HAP-1 (cell line): ENCODE results near the gene PCIF1.
A peak's percentile ranks its signal among the peaks of the same experiment; 100 is the strongest.

Experiments
- DNase-seq, 2 experiments: peaks; one replicate each; pipeline ENCODE4 v3.0.0-alpha.2; 2016 to 2020; ENCODE audit warnings: low spot score in 2 of 2
- H3K27me3 ChIP-seq: fragments of 250-450 bp; sonication (Bioruptor Pico); 2 replicates; pipeline ENCODE4 v1.5.1; 2020; ENCODE audit warnings: low read depth, mild to moderate bottlenecking, moderate library complexity
- H3K36me3 ChIP-seq: fragments of 250-450 bp; sonication (Bioruptor Pico); replicated peaks from 2 replicates; pipeline ENCODE4 v1.5.1; 2020; ENCODE audit warnings: mild to moderate bottlenecking
- H3K4me1 ChIP-seq: fragments of 250-450 bp; sonication (Bioruptor Pico); 2 replicates; pipeline ENCODE4 v1.5.1; 2020; ENCODE audit warnings: mild to moderate bottlenecking
- H3K4me3 ChIP-seq: fragments of 250-450 bp; sonication (Bioruptor Pico); 2 replicates; pipeline ENCODE4 v1.5.1; 2020; ENCODE audit warnings: mild to moderate bottlenecking, moderate library complexity
- H3K9me3 ChIP-seq: fragments of 250-450 bp; sonication (Bioruptor Pico); 2 replicates; pipeline ENCODE4 v1.5.1; 2020; ENCODE audit warnings: mild to moderate bottlenecking, moderate library complexity
- in situ Hi-C: fragments of 300-500 bp; cut with MboI; formaldehyde crosslinking; loops from 3 replicates; pipeline ENCODE4 v1.14.3; 2020; ENCODE audit warnings: low sequenced_read_pairs, inconsistent platforms, mixed read lengths

PCIF1 gene

DNA sequence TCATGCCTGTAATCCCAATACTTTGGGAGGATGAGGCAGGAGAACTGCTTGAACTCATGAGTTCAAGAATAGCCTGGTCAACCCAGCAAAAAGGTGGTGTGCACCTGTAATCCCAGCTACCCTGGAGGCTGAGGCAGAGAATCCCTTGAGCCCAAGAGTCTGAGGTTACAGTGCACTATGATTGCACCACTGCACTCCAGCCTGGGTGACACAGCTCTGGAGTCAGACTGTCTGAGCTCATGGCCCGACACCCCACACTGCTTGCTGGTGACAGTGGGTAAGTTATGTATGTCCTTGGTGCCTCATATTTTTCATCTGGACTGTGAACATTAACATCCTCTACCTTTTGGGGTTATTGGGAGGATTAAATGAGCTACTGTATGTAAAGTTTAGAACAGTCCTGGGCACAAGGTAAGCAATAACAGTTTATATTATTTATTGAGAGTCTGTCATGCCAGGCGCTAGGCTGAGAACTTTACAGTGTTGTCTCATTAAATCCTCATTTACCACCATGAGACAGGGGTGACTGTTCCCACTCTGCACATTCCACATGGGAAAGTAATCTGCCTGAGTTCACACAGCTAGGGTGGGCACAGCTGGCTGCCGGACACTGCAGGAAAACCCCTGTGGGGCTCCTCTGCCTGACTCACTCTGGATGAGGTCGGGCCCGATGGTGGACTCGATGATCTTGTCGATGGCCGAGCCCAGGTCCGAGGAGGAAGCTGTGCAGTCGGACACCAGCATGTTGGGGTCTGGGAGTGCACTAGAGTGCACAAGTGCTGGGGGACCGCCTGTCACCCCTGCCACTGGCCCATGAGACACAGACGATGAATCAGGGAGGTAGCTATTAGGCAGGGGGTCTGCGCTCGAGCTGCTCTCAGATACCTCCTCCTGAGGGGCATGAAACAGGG is 34.6 kb downstream of the PCIF1 start:
- H3K4me3 ChIP-seq, result no peak overlapping the region
- in situ Hi-C loops, result no loop called here
- H3K4me1 ChIP-seq, result peaks cover 19% of the 10 kb centered on the region
- H3K27me3 ChIP-seq, result no peaks in the 10 kb centered on the region
- DNase-seq, result no peak
- peaks cover 57% of the 10 kb centered on the region for H3K36me3 ChIP-seq
- no peaks in the 10 kb centered on the region for H3K9me3 ChIP-seq

- Histone ChIP-seq H3K4me3 (peak overlapping the region; percentile 91), H3K27me3 (no peaks in the 10 kb centered on the region), H3K9me3 (no peaks in the 10 kb centered on the region), H3K4me1 (peaks cover 19% of the 10 kb centered on the region), H3K36me3 (peaks cover 50% of the 10 kb centered on the region)
- in situ Hi-C loops, result no loop called here
- peak; percentile 72 to 73 for DNase-seq
Measured at GRCh38 chr20:45969712-45970634, 35.5 kb downstream of the PCIF1 start.

- DNase-seq, result peak in 1 of 2 experiments; percentile 41
- in situ Hi-C loops, result no loop called here
- Histone ChIP-seq H3K36me3 (peaks cover 44% of the 10 kb centered on the region), H3K9me3 (no peaks in the 10 kb centered on the region), H3K4me1 (peaks cover 19% of the 10 kb centered on the region), H3K4me3 (peak overlapping the region; percentile 91), H3K27me3 (no peaks in the 10 kb centered on the region)
Measured at GRCh38 chr20:45970646-45971424, 36.4 kb downstream of the PCIF1 start.

- Histone ChIP-seq H3K4me1 (peaks cover 19% of the 10 kb centered on the region), H3K36me3 (peaks cover 41% of the 10 kb centered on the region), H3K27me3 (no peaks in the 10 kb centered on the region), H3K4me3 (peak overlapping the region; percentile 91), H3K9me3 (no peaks in the 10 kb centered on the region)
- no peak for DNase-seq
- in situ Hi-C loops, result no loop called here
Measured at GRCh38 chr20:45971425-45971674, 36.9 kb downstream of the PCIF1 start.

DNA sequence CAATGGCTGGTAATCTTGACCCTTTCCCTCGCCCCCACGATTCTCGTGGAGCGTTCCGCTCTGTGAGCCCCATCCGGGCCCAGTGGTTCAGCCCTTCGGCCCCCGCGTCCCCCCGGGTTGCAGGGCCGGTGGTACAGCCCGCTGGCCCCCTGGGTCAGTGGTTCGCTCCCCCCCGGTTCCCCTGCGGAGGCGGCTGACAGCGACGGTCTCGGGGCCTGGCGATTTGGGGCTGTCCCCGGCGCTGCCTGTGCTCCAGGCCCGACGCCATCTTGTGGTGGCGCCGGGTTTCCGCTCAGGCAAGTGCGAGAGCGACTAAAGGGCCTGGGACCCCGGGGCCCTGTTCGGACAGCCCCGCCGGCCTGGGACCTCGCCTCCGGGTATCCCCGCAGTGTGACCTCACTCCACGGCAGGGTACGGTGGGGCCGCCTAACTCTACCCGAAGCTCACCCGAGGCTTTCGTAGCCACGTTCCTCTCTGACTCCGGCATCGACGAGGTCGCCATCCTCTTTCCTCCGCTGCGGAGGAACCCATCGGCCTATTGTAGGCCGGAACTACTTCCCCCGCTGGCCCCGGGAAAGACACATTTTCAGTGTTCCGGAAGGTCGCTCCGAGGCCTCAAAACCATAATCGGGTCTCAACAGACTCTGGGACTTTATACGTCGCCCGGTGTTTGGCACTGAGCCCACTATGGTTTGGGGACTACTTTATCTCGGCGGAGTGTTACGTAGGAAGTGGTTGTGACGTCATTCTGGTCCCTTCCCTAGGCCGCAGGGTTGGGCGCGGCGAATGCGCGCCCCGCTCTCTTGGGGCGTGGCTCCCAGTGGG is 37.4 kb downstream of the PCIF1 start, which contains the start of gene ZNF335:
ZNF335 (minus strand) TSS at position 529 of the 825 bp plus-strand sequence. CDS start 793 bp downstream, outside the sequence.
- Histone ChIP-seq H3K27me3 (no peaks in the 10 kb centered on the region), H3K9me3 (no peaks in the 10 kb centered on the region), H3K4me3 (peak within 1 kb of the TSS; percentile 91), H3K36me3 (peaks cover 40% of the 10 kb centered on the region), H3K4me1 (peaks cover 19% of the 10 kb centered on the region)
- in situ Hi-C loops, result no loop called here
- DNase-seq, result peak; percentile 85 to 96

GRCh38 chr20:45972500-45973183 is 38.2 kb downstream of the PCIF1 start:
- peak; percentile 87 to 93 for DNase-seq
- Histone ChIP-seq H3K27me3 (peaks cover 1% of the 10 kb centered on the region; the same call in 1 of the 2 replicates), H3K36me3 (peaks cover 32% of the 10 kb centered on the region), H3K9me3 (no peaks in the 10 kb centered on the region), H3K4me3 (peak overlapping the region; percentile 91), H3K4me1 (peaks cover 19% of the 10 kb centered on the region)
- in situ Hi-C loops, result no loop called here

DNA sequence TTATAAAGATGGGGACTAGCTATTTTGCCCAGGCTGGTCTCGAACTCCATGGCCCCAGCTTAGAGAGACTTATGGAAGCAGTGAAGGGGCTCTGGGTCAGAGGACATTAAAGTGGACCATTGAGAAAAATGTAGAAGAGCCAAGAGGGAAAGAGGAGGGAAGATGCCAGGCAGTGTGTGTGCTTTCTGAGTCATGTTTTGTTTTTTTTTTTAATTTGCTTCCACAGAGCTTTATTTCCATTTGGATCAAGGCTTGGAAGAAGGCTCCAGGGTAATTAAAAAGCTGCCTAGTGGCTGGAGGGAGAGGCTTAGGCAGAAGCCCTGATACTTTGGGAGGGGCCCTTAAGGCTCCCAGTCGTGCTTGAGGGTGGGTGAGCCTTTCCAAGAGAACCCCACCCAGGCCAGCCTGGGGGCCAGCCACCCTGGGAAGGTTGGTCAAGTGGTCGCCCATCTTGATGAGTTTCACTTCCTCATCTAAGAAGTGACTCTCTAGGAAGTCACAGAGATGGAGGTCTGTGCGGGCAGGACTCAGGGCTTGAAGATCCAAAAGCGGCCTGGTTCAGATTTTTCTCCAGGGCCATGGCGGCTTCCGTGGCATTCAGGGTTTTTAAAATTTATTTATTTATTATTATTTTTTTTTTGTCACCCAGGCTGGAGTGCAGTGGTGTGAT is 40.5 kb downstream of the PCIF1 start:
- Histone ChIP-seq H3K4me1 (peaks cover 18% of the 10 kb centered on the region), H3K9me3 (no peaks in the 10 kb centered on the region), H3K36me3 (peaks cover 9% of the 10 kb centered on the region; the same call in 1 of the 2 replicates), H3K27me3 (peaks cover 8% of the 10 kb centered on the region), H3K4me3 (no peak overlapping the region)
- no peak for DNase-seq
- in situ Hi-C loops, result no loop called here

DNA sequence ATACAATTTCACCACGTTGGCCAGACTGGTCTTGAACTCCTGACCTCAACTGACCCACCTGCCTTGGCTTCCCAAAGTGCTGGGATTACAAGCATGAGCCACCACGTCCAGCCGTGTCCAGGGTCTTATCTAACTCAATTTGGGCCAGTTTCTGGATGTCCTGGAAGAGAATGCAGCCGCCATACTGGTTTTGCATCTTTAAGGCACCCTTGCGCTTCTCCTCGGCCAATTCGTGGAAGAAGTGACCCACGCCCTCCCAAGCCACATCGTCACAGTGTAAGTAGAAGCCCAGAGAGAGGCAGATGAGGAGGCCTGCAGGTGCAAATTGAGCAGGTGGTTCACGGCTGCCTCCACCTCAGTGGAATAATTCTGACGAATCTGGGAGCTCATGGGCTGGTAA is 41.2 kb downstream of the PCIF1 start:
- Histone ChIP-seq H3K36me3 (peaks cover 5% of the 10 kb centered on the region; the same call in 1 of the 2 replicates), H3K4me3 (no peak overlapping the region), H3K4me1 (peaks cover 13% of the 10 kb centered on the region), H3K27me3 (peaks cover 8% of the 10 kb centered on the region), H3K9me3 (no peaks in the 10 kb centered on the region)
- no peak for DNase-seq
- in situ Hi-C loops, result no loop called here

- H3K9me3 ChIP-seq, result no peaks in the 10 kb centered on the region
- H3K27me3 ChIP-seq, result peaks cover 8% of the 10 kb centered on the region
- in situ Hi-C loops, result no loop called here
- H3K4me1 ChIP-seq, result peaks cover 13% of the 10 kb centered on the region
- H3K4me3 ChIP-seq, result no peak overlapping the region
- DNase-seq, result no peak
- H3K36me3 ChIP-seq, result peaks cover 5% of the 10 kb centered on the region; the same call in 1 of the 2 replicates
Measured at GRCh38 chr20:45976086-45976485, 41.6 kb downstream of the PCIF1 start.

DNA sequence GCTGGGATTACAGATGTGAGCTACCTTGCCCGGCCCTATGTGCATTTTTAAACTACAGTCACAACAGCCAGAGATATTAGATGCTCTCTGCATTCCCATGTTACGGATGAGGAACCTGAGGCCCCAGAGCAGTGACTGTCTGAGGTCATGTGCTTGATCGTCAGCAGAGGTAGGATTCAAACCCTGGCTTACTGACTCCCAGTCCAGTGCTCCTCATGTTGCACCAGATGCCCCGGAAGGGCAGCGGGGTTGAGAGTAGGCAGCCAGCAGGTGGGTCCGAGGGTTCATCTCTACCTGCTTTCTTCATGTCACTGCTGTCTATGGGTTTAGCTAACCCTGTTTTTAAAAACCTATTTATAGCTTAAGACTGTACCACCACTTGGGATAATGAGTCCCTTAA is 46.8 kb downstream of the PCIF1 start:
- in situ Hi-C loops, result no loop called here
- H3K27me3 ChIP-seq, result peaks cover 13% of the 10 kb centered on the region
- H3K4me1 ChIP-seq, result no peaks in the 10 kb centered on the region
- no peak overlapping the region for H3K4me3 ChIP-seq
- H3K9me3 ChIP-seq, result no peaks in the 10 kb centered on the region
- DNase-seq, result no peak
- no peaks in the 10 kb centered on the region for H3K36me3 ChIP-seq

GRCh38 chr20:45983279-45983743 is 48.8 kb downstream of the PCIF1 start:
- Histone ChIP-seq H3K4me1 (no peaks in the 10 kb centered on the region), H3K4me3 (no peak overlapping the region), H3K27me3 (peaks cover 8% of the 10 kb centered on the region), H3K9me3 (no peaks in the 10 kb centered on the region), H3K36me3 (no peaks in the 10 kb centered on the region)
- in situ Hi-C loops, result no loop called here
- no peak for DNase-seq

DNA sequence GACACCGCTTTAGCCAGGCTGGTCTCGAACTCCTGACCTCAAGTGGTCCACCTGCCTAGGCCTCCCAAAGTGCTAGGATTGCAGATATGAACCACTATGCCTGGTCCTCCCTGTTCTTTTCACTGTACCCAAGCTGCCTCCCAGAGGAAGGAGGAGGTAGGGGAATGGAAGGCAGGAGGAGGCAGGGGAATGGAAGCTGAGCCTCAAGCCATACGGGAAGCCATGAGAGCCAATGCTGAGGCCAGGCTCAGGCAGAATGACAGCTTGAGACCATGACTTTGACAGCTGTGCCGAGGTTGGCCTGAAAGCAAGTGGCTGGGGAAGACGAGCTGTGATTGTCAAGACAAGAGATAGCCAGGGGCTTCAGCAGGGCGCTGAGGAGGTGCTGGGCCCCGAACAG is 51.1 kb downstream of the PCIF1 start:
- H3K27me3 ChIP-seq, result peaks cover 7% of the 10 kb centered on the region
- DNase-seq, result no peak

More for the DNA sequence above, 51.1 kb downstream of the PCIF1 start:
- H3K4me1 ChIP-seq, result no peaks in the 10 kb centered on the region
- H3K4me3 ChIP-seq, result no peak overlapping the region
- H3K9me3 ChIP-seq, result no peaks in the 10 kb centered on the region
- in situ Hi-C loops, result no loop called here
- no peaks in the 10 kb centered on the region for H3K36me3 ChIP-seq
